HG02610 (cell line): ENCODE results near the gene FBXL19.

Experiments used
- ATAC-seq: cut with Tn5 transposase; IDR thresholded peaks from one replicate; pipeline ENCODE4 v1.9.1; 2021; ENCODE audit warnings: mild to moderate bottlenecking, moderate library complexity; ENCODE audit not compliant: unreplicated experiment

The FBXL19 gene

DNA sequence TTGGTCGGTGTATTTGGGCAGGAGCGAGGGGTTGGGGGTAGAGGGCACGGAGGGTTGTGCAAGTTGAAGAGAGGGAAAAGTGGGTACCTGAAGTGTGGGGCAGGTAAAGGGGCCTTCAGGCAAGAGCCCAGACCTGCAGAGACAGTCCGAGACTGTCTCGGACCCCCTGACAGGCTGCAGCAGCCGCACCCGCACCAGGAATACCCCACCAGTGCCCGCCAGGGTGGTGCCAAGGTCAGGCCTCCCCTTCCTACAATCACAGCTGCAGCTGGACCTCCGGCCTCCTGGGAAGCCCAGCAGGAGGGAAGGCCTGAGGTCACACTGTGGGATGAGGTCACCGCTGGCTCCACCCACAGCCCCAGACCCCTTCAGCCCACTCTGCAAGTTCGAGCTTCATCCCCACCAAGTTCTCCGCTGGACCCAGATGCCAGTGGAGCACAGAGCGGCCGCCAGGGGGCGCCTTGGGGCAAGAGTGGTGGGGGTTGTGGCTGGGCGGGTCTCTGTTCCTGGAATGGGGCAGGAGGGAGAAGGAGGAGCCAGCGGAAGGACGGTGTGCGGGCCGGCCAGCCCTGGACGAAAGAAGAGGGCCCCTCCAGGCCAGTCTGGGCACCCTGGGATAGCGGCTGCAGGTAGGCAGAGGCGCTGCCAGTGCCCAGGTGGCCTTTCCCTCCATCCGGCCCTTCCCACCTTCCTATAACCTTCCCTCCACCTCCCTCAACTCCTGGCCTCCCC lies 61.5 kb downstream of the FBXL19 start, which contains the start of gene HSD3B7:
TSS of gene HSD3B7 (plus strand) at position 539 of the 732 bp plus-strand sequence. CDS start 452 bp downstream, outside the sequence.
- ATAC-seq: no peak

DNA sequence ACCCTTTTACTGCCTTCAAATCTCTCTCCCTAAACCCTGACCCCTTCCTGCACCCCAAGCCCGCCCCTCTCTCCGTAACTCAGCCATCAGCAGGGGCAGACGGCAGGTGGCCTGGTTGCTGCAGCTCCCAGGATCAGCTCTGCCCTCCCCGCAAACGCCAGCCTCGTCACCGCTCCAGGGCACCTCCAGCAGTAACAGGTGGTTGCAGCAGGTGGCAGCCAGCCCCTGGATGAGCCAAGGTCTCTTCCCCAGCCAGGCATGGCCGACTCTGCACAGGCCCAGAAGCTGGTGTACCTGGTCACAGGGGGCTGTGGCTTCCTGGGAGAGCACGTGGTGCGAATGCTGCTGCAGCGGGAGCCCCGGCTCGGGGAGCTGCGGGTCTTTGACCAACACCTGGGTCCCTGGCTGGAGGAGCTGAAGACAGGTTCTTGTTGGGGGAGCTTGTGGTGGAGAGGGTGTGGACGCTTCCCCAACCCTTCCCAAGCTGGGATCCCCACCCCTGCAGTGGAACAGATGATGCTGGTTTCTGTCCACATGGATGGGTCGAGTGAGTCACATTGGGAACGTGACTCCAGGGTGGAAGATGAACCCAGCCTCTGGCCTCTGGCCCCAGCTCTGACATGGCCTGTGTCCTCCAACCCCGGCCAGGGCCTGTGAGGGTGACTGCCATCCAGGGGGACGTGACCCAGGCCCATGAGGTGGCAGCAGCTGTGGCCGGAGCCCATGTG lies 62.2 kb downstream of the FBXL19 start:
- ATAC-seq: no peak

GRCh38 chr16:30986129-30986991 lies 63.0 kb downstream of the FBXL19 start:
- no peak for ATAC-seq

DNA sequence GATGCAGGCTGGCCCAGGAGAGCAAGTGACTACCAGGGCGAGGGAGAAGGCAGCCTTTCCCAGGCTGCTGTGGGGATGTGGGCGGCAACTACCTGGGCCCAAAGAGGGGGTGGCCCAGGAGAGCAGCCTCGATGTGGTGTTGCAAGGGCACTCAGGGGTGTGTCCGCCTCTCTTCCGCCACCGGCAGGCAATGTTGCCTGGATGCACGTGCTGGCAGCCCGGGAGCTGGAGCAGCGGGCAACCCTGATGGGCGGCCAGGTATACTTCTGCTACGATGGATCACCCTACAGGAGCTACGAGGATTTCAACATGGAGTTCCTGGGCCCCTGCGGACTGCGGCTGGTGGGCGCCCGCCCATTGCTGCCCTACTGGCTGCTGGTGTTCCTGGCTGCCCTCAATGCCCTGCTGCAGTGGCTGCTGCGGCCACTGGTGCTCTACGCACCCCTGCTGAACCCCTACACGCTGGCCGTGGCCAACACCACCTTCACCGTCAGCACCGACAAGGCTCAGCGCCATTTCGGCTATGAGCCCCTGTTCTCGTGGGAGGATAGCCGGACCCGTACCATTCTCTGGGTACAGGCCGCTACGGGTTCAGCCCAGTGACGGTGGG lies 64.3 kb downstream of the FBXL19 start:
- no peak for ATAC-seq

GRCh38 chr16:30989469-30990047 lies 66.2 kb downstream of the FBXL19 start:
- no peak for ATAC-seq

DNA sequence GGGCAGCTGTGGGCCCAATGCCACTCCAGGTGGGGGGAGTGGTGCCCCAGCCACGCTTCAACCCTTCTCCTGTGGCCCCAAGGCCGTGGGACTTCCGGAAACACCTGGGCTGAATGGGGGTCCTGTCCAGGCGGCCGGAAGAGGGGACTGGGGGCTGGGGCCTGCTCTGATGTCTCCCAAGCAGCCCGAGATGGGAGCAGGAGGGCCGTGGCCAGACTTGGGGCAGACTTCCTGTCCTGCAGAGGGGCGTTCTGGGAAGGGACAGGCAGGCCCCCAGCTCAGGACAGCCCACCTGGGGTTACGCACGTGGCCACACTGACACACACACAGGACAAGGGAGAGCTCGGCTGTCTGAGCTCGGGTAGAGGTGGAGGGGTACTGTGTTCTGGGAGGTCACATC lies 66.7 kb downstream of the FBXL19 start:
- no peak for ATAC-seq

DNA sequence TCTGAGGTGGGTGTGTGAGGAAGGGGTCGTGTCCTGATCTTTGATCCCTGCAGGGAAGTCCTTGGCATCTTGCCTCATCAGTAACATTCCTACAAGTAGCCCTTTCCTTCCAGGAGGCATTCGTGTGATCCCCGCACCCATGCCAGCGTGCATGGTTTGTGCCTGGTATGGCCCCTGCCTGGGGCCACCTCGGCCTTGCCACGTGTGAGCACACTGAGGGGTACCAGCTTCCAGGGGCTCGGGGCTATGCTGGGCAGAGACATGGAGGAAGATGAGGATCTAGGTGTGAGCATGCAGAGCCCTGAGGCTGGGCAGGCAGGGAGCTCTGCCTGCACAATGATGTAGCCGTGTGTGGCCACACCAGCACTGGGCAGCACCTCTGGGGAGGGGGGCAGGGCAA lies 67.7 kb downstream of the FBXL19 start:
- no peak for ATAC-seq

DNA sequence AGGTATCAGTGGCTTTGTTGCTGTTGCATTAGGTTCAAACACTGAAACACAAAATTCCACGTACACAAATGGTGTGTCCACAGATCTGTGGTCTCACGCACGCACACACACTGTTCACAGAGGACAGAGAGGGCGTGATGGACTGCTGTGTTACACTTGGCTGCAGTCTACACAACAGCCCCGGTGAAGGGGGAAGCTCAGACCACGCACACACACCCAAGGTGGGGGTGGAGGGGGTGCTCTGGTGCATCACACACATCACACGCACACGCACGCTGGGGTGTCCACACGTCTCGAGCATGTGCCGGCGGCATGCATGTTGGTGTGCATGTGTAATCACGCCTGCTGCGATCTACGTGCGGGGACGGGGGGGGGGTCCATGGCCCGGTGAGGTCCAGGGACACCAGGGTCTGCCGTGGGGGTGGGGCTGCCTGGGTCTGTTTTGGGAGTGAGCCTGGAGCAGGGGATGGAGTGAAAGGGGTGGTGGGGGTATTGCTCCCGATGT lies 69.0 kb downstream of the FBXL19 start:
- ATAC-seq: no peak

DNA sequence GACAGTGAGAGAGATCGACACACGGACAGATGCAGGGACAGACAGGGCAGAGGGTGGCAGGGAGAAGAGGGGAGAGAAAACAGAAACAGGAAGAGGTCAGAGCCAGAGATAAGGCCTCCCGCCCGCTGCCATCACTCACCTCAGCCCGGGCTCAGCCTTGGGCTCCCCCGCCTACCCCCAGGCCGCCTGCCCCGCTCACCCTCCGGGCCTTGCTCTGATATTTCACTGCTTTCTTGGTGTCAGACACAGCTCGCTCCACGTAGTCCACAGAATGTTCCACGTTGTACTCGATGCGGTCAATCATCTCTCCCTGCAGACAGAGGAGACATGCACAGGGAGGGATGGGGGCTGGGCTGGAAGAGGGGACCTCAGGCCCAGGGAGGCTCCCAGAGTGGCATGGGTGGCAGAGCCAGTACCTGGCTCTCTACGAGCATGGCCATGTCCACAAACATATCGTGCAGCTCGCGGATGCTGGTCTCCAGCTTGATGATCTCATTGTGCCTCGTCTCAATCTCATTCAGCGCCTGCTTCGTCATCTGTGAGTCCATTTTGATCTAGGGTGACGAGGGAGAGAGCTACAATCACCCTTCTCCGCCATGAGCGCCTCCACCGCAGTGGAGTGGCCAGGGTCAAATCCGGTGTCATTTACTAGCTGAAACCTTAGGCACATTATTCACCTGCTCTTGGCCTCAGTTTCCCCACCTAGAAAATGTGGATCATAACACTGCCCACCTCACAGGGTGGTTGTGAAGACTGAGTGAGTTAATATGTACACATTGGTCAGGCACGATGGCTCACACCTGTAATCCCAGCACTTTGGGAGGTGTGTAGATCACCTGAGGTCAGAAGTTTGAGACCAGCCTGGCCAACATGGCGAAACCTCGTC lies 69.8 kb downstream of the FBXL19 start:
- ATAC-seq: no peak

DNA sequence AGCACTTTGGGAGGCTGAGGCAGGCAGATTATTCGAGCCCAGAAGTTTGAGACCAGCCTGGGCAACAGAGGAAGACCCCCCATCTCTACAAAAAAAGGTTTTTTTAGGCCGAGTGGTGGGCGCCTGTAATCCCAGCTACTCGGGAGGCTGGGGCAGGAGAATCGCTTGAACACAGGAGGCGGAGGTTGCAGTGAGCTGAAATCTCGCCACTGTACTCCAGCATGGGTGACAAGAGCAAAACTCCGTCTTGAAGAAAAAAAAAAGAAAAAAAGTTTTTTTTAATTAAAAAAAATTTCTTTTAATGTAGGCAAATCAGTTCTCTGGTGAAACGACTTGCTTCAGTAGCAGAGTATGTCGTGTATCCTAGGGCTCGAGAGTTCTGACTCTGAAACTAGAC lies 72.6 kb downstream of the FBXL19 start:
- ATAC-seq: no peak

- no peak for ATAC-seq
These were observed 73.1 kb downstream of the FBXL19 start for GRCh38 chr16:30996324-30996984.

- ATAC-seq: peak; percentile 74
These were observed 73.8 kb downstream of the FBXL19 start for GRCh38 chr16:30996985-30997724.

GRCh38 chr16:30997725-30998711 lies 74.6 kb downstream of the FBXL19 start:
- no peak for ATAC-seq
